ENCODE data around the gene SLC22A31. TPM values are rescaled to one million over a fixed set of nuclear protein-coding genes. Genes with fewer than 3 reads are reported as not detected.

The SLC22A31 gene
- total RNA-seq, 1 donor from 2014 or later = not detected

DNA sequence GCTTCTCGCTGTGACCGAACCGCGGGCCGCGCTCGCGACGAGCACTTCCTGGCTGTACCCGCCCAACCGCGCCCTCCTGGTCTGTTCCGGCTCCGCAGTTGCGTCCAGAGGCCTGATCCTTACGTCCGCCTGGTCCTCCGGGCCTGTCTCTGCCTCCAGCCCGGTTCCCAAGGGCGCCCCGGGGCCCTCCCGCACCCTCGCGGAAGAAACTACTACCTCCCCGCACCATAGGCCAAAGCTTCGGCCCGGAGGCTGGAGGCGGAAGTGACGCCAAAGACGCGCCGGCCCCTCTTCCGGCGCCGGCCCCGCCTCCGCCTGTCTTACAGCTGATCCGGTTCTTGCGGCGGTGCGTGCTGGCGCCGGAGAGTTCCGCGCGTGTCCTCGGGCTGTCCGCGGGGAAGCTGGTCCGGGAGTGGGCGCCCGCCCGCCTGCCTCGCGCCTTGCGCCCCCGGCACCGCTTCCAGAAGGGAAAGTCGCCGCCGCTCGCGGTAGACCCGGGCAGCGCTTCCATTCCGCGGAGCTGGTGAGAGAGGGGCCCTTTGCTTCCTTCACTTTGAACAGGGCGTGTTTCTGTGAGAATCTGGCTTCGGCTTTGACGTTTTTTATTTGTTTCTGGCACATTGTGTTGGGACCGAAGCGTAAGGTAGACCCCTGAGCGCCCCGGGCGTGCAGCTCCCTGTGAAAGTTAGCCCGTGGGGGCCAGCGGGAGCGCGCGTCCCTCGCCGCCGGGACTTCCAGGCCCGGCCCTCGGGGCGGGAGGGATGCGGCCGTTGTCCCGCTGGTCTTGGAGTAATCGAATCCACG, 17.3 kb upstream of the SLC22A31 start, which contains the start of gene ZNF778:
ZNF778 (plus strand) TSS at position 316 of the 804 bp plus-strand sequence. CDS start 3,425 bp downstream, outside the sequence.
- Histone ChIP-seq H3K36me3 (ENCODE audit: control insufficient read depth in 3 of 3, insufficient read depth in 3 of 3, low read length in 3 of 3) (peaks cover 16 to 26% (median 24%) of the 10 kb centered on the region in 3 donors), H3K4me1 (ENCODE audit: control insufficient read depth in 3 of 3, insufficient read depth in 3 of 3, low read length in 3 of 3) (peaks cover 9 to 16% (median 10%) of the 10 kb centered on the region in 3 donors), H3K9me3 (ENCODE audit: control insufficient read depth in 3 of 3, low read length in 3 of 3) (no peaks in the 10 kb centered on the region), H3K9ac (ENCODE audit: low read depth in 1 of 3, low read length in 3 of 3) (peak within 1 kb of the TSS; percentile 95 to 97 (median 96)), H3K27ac (ENCODE audit: low read depth, low read length) (peak within 1 kb of the TSS; percentile 95), H3K27me3 (ENCODE audit: control insufficient read depth in 3 of 3, insufficient read depth in 3 of 3, low read length in 3 of 3) (no peaks in the 10 kb centered on the region), H3K4me3 (ENCODE audit: low read length in 3 of 3) (peak within 1 kb of the TSS; percentile 92 to 95 (median 93))

DNA sequence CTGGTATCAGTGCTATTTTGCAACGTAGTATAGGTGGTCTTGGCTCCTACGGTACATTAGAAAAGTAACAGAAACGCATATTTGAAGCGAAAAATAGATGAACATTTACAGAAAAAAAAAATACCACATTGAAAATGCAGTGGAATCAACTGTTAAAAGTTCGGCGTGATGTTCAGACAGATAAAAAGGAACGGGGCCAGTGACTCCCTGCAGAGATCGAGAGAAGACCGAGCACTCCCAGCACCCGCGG, 16.7 kb upstream of the SLC22A31 start:
- H3K27ac ChIP-seq (ENCODE audit: low read depth, low read length) = peak overlapping the region; percentile 95

DNA sequence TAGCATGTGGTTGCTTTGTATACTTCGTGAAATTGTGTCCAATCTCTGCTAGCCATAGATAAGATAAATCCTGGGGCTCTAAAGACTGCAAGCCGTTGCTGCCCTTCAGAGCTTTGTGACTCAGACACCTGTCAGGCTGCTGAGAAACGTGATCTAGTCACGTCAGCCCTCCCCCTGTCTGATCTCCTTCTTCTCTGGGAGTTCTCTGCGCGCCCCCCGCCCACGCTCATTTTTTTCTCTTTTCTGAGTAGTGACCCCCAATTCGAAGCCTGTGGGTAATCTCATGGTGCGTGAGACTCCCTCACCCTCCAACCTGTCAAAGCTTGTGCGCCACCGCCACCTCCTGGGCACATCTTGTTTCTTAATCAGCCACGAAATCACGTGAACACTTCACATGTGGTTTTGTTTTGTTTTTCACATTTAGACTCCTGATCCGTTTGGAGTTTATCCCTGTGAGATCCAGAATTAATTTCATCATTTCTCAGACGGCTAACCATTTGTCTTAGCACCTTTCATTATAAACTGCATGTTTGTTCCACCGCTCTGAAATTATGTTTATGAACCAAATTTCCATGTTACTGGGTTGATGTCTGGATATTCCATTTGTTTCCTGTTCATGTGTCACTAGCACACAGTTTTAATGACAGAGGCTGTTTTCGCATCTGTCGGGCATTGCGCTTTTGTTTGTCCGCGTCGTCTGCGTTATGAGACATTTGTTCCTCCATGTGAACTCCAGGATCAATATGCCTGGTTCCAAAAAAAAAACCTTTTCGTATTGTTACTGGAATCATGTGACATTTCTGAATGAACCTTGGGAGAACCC, 16.2 kb upstream of the SLC22A31 start:
- peak overlapping the region; percentile 95 to 97 (median 96) for H3K9ac ChIP-seq (ENCODE audit: low read depth in 1 of 3, low read length in 3 of 3)
- H3K36me3 ChIP-seq (ENCODE audit: control insufficient read depth in 3 of 3, insufficient read depth in 3 of 3, low read length in 3 of 3) = peaks cover 7 to 16% (median 13%) of the 10 kb centered on the region in 3 donors
- peak overlapping the region; percentile 95 for H3K27ac ChIP-seq (ENCODE audit: low read depth, low read length)
- no peaks in the 10 kb centered on the region for H3K9me3 ChIP-seq (ENCODE audit: control insufficient read depth in 3 of 3, low read length in 3 of 3)
- peak overlapping the region; percentile 92 to 95 (median 93) for H3K4me3 ChIP-seq (ENCODE audit: low read length in 3 of 3)
- H3K27me3 ChIP-seq (ENCODE audit: control insufficient read depth in 3 of 3, insufficient read depth in 3 of 3, low read length in 3 of 3) = no peaks in the 10 kb centered on the region
- H3K4me1 ChIP-seq (ENCODE audit: control insufficient read depth in 3 of 3, insufficient read depth in 3 of 3, low read length in 3 of 3) = peaks cover 9 to 16% (median 10%) of the 10 kb centered on the region in 3 donors

More for the DNA sequence above, 16.7 kb upstream of the SLC22A31 start:
- H3K9ac ChIP-seq (ENCODE audit: low read depth in 1 of 3, low read length in 3 of 3) = peak overlapping the region; percentile 95 to 97 (median 96)
- H3K4me1 ChIP-seq (ENCODE audit: control insufficient read depth in 3 of 3, insufficient read depth in 3 of 3, low read length in 3 of 3) = peaks cover 9 to 16% (median 10%) of the 10 kb centered on the region in 3 donors
- peak overlapping the region; percentile 92 to 95 (median 93) for H3K4me3 ChIP-seq (ENCODE audit: low read length in 3 of 3)
- H3K36me3 ChIP-seq (ENCODE audit: control insufficient read depth in 3 of 3, insufficient read depth in 3 of 3, low read length in 3 of 3) = peaks cover 13 to 22% (median 19%) of the 10 kb centered on the region in 3 donors
- no peaks in the 10 kb centered on the region for H3K27me3 ChIP-seq (ENCODE audit: control insufficient read depth in 3 of 3, insufficient read depth in 3 of 3, low read length in 3 of 3)
- H3K9me3 ChIP-seq (ENCODE audit: control insufficient read depth in 3 of 3, low read length in 3 of 3) = no peaks in the 10 kb centered on the region

DNA sequence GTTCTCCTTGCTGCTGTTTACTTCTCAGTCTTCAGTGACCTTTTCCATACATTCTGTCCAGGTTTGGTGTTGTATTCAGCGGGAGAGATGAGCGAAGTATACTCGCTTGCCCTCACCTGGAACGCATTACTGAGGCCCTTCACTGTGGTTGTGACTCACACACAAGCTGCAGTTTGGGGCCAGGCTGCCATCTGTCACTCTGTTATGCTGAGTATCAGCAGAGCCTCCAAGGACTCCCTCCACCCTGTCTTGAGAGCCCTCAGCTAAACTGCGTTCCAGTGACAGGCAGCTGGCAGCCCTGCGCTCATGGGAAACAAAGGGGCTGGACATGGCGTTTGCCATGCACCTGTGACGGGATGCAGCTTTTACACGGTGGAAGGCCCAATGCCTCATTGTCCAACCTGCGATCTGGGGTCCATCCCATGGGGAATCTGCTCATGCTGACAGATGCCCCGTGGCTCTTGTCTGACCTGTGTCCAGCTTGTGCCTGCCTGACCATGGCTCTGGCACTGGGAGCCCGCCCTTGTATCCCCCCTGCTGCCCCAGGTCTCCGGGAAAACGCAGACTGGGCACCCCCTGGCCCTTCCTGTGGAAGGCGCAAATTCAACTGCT, 10.7 kb upstream of the SLC22A31 start:
- Histone ChIP-seq H3K9me3 (ENCODE audit: control insufficient read depth in 3 of 3, low read length in 3 of 3) (no peaks in the 10 kb centered on the region), H3K36me3 (ENCODE audit: control insufficient read depth in 3 of 3, insufficient read depth in 3 of 3, low read length in 3 of 3) (no peaks in the 10 kb centered on the region), H3K4me1 (ENCODE audit: control insufficient read depth in 3 of 3, insufficient read depth in 3 of 3, low read length in 3 of 3) (peaks cover 0 to 4% (median 2%) of the 10 kb centered on the region in 3 donors), H3K4me3 (ENCODE audit: low read length in 3 of 3) (no peak overlapping the region), H3K27me3 (ENCODE audit: control insufficient read depth in 3 of 3, insufficient read depth in 3 of 3, low read length in 3 of 3) (peaks cover 6 to 20% (median 15%) of the 10 kb centered on the region in 3 donors), H3K9ac (ENCODE audit: low read depth in 1 of 3, low read length in 3 of 3) (no peak overlapping the region), H3K27ac (ENCODE audit: low read depth, low read length) (no peak overlapping the region)

DNA sequence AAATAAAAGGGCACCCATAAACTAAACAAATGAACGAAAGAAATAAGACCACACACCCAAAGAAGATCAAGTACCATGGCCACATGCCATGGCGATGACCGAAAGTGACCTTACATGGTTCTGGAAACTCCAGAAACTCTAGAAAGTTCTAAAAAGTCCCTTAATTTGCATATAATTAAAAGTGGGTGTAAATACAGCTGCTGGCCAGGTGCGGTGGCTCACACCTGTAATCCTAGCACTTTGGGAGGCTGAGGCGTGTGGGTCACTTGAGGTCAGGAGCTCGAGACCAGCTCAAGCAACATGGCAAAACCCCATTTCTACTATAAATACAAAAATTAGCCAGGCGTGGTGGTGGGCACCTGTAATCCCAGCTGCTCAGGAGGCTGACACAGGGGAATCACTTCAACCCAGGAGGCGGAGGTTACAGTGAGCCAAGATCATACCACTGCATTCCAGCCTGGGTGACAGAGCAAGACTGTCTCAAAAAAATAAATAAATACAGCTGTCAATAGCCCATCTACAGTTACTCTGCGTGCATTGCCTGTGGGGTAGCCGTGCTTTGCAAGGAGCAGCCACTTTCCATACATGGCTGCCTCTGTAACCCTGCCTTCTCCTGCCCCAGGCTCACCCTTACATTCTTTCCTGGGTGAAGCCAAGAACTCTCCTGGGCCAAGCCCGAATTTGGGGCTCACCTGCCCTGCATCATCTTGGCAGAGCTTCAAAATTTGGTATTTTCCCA, 10.0 kb upstream of the SLC22A31 start:
- H3K9me3 ChIP-seq (ENCODE audit: control insufficient read depth in 3 of 3, low read length in 3 of 3) = no peaks in the 10 kb centered on the region
- no peaks in the 10 kb centered on the region for H3K36me3 ChIP-seq (ENCODE audit: control insufficient read depth in 3 of 3, insufficient read depth in 3 of 3, low read length in 3 of 3)
- H3K4me3 ChIP-seq (ENCODE audit: low read length in 3 of 3) = no peak overlapping the region
- no peak overlapping the region for H3K27ac ChIP-seq (ENCODE audit: low read depth, low read length)
- no peak overlapping the region for H3K9ac ChIP-seq (ENCODE audit: low read depth in 1 of 3, low read length in 3 of 3)
- peaks cover 6 to 20% (median 15%) of the 10 kb centered on the region in 3 donors for H3K27me3 ChIP-seq (ENCODE audit: control insufficient read depth in 3 of 3, insufficient read depth in 3 of 3, low read length in 3 of 3)
- H3K4me1 ChIP-seq (ENCODE audit: control insufficient read depth in 3 of 3, insufficient read depth in 3 of 3, low read length in 3 of 3) = peaks cover 0 to under 1% (median 0%) of the 10 kb centered on the region in 3 donors

DNA sequence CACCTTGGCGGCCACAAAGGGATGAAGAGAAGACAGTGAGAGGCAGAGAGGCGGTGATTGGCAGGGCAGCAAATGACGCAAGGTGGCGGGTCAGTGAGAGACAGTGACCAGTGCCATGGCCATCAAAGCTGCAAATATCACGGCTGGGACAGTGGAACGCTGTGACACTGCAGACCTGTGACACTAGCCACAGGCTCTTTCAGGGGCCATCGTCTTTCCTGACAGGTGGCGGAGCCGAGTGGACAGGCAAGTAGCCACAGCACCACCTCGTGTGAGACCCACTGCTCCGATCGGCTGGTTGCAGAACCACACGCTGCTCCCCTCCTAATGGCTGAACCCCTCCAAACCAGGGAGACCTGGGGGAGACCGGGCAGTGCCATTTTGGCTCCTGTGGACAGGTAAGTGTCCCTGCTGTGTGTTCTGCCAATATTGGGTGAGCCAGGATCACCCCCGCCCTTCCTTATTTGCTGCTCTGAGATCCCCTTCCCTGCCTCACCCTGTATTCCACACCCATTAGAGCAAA, 9.2 kb upstream of the SLC22A31 start:
- Histone ChIP-seq H3K27ac (ENCODE audit: low read depth, low read length) (no peak overlapping the region), H3K4me3 (ENCODE audit: low read length in 3 of 3) (no peak overlapping the region), H3K36me3 (ENCODE audit: control insufficient read depth in 3 of 3, insufficient read depth in 3 of 3, low read length in 3 of 3) (no peaks in the 10 kb centered on the region), H3K4me1 (ENCODE audit: control insufficient read depth in 3 of 3, insufficient read depth in 3 of 3, low read length in 3 of 3) (no peaks in the 10 kb centered on the region), H3K27me3 (ENCODE audit: control insufficient read depth in 3 of 3, insufficient read depth in 3 of 3, low read length in 3 of 3) (peaks cover 6 to 22% (median 15%) of the 10 kb centered on the region in 3 donors), H3K9me3 (ENCODE audit: control insufficient read depth in 3 of 3, low read length in 3 of 3) (no peaks in the 10 kb centered on the region), H3K9ac (ENCODE audit: low read depth in 1 of 3, low read length in 3 of 3) (no peak overlapping the region)

DNA sequence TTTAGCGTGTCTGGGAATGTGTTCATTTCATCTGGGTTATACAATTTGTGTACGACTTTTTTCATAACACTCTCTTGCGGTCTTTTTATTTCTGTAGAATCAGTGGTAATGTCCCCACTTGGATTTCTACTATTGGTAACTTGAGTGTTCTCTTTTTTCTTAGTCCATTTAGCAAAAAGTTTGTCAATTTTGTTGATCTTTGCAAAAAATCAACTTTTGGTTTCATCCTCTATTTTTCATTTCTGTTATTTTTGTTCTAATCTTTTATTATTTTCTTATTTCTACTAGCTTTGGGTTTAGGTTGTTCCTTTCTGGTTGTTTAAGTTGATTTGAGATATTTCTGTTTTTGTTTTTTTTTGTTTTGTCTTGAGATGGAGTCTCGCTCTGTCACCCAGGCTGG, 7.7 kb upstream of the SLC22A31 start:
- Histone ChIP-seq H3K27me3 (ENCODE audit: control insufficient read depth in 3 of 3, insufficient read depth in 3 of 3, low read length in 3 of 3) (peaks cover 18 to 24% (median 23%) of the 10 kb centered on the region in 3 donors), H3K27ac (ENCODE audit: low read depth, low read length) (no peak overlapping the region)

DNA sequence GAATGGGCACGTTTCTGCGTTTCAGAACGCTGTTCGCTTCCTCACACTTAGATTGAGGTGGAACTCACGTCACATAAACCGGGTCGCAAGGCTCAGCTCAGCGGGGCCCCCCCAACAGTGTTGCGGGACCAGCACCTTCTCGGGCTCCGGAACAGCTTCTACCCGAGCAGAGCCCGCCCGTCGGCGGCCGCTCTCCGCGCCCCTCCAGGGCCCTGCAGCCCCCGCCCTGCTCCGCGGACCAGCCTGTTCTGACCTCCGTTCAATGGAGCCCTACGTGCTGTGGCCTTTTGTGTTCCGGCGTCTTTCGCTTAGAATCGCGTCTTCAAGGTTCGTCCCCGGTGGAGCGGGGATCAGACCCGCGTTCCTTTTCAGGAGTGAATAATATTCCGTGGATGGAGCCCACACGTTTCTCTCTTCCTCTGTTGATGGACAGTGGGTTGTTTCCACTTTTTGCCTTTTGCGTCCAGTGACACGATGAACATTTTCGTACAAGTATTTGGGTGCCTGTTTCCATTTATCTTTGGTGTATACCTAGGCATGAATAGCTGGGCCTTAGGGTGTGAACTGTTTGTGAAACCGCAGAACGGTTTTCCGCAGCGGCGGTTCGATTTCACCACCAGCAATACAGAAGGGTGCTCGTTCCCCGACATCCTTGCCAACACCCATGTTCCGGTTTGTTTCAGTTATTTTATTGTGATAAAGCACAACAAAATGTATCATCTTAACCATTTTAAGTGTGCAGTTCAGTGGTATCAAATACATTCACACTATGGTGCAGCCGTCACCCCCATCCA, 2.3 kb upstream of the SLC22A31 start:
- Histone ChIP-seq H3K9ac (ENCODE audit: low read depth in 1 of 3, low read length in 3 of 3) (no peak overlapping the region), H3K27me3 (ENCODE audit: control insufficient read depth in 3 of 3, insufficient read depth in 3 of 3, low read length in 3 of 3) (peaks cover 47 to 54% (median 48%) of the 10 kb centered on the region in 3 donors), H3K27ac (ENCODE audit: low read depth, low read length) (no peak overlapping the region), H3K4me1 (ENCODE audit: control insufficient read depth in 3 of 3, insufficient read depth in 3 of 3, low read length in 3 of 3) (peaks cover 0 to 5% (median 0%) of the 10 kb centered on the region in 3 donors), H3K9me3 (ENCODE audit: control insufficient read depth in 3 of 3, low read length in 3 of 3) (peaks cover 0 to 2% (median 0%) of the 10 kb centered on the region in 3 donors), H3K36me3 (ENCODE audit: control insufficient read depth in 3 of 3, insufficient read depth in 3 of 3, low read length in 3 of 3) (no peaks in the 10 kb centered on the region), H3K4me3 (ENCODE audit: low read length in 3 of 3) (no peak overlapping the region)

More for the DNA sequence above, 7.7 kb upstream of the SLC22A31 start:
- Histone ChIP-seq H3K36me3 (ENCODE audit: control insufficient read depth in 3 of 3, insufficient read depth in 3 of 3, low read length in 3 of 3) (no peaks in the 10 kb centered on the region), H3K9ac (ENCODE audit: low read depth in 1 of 3, low read length in 3 of 3) (no peak overlapping the region), H3K4me1 (ENCODE audit: control insufficient read depth in 3 of 3, insufficient read depth in 3 of 3, low read length in 3 of 3) (no peaks in the 10 kb centered on the region), H3K9me3 (ENCODE audit: control insufficient read depth in 3 of 3, low read length in 3 of 3) (no peaks in the 10 kb centered on the region), H3K4me3 (ENCODE audit: low read length in 3 of 3) (no peak overlapping the region)

Data from skeletal muscle tissue (tissue), 4 donors.